Activated CD8-positive, alpha-beta T cell treated with anti-CD3 and anti-CD28 coated beads, Interleukin-2, amount 10 ng/mL, durations not matched to agents 7 days and 5 days (primary cell): ENCODE results near the gene PRSS57. TPM values are rescaled to one million over a fixed set of nuclear protein-coding genes. Genes with fewer than 3 reads are reported as not detected.

Source experiments
- ATAC-seq: fragments of 150-1000 bp; cut with Tn5 transposase; one replicate; pipeline ENCODE4 v1.10.0; 2021; ENCODE audit warnings: moderate library complexity
- CTCF ChIA-PET: fragments of 350-600 bp; sonication (Branson Sonifier 250); formaldehyde crosslinking; loops from one replicate; lab custom pipeline; 2021; ENCODE audit warnings: antibody characterized with exemption; lab: Charles Lee
- POLR2A ChIA-PET: fragments of 350-600 bp; sonication (Branson Sonifier 250); formaldehyde crosslinking; loops from one replicate; lab custom pipeline; 2021; ENCODE audit warnings: antibody characterized with exemption; lab: Charles Lee
- DNase-seq: peaks from one replicate; pipeline ENCODE4 v3.0.0-alpha.2; 2020
- H3K27ac Mint-ChIP-seq: one replicate; pipeline ENCODE4 v1.8.0; 2021; ENCODE audit warnings: mild to moderate bottlenecking, mixed read lengths
- H3K27me3 Mint-ChIP-seq: one replicate; pipeline ENCODE4 v1.8.0; 2021; ENCODE audit warnings: low read depth, mixed read lengths
- H3K36me3 Mint-ChIP-seq: one replicate; pipeline ENCODE4 v1.8.0; 2021; ENCODE audit warnings: low read depth, mixed read lengths
- H3K4me1 Mint-ChIP-seq: one replicate; pipeline ENCODE4 v1.8.0; 2021; ENCODE audit warnings: low read depth, mixed read lengths
- H3K4me3 Mint-ChIP-seq: one replicate; pipeline ENCODE4 v1.8.0; 2021; ENCODE audit warnings: mild to moderate bottlenecking, mixed read lengths
- H3K9me3 Mint-ChIP-seq: one replicate; pipeline ENCODE4 v1.8.0; 2022; ENCODE audit warnings: mixed read lengths; ENCODE audit not compliant: insufficient read depth
- total RNA-seq, 2 experiments: library from RNA; stranded (reverse); gene quantifications; one replicate each; pipeline ENCODE4 v1.2.3, GENCODE V29; 2021

The PRSS57 gene
- total RNA-seq, 2 experiments from 2014 or later = not detected

DNA sequence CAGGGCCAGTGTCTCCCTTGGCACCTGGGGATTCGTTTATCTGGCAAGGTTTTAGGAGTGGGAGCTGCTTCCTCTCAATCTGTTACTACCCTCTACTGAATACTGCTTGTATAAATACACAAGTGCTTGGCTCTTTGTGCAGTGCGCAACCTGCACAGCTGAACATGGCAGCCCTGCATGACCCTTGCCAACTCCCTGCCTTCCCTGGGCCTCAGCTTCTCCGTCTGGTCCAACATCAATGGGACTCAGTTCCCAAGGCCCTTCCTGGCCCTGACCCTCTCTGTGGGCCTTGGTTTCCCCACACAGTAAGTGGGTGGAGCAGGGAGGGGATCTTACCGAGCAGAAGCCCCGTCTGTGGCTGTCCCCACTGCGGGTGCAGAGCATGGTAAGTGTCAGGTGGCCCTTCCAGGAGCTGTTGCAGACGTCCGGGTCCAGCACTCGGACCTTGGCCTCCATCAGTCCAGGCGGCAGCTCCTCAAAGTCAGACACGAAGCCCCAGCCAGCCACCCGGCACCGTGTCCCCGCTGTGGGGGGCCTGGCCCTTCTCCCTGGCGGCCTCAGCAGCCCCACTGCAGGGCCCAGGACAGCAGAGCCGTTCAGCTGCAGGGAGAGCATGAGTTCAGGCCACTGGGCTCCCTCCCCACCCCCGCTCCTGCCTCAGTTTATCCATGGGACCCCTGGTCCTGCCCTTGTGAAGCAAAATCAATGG lies 8.5 kb downstream of the PRSS57 start:
- DNase-seq = no peak
- POLR2A ChIA-PET = no interaction called here
- Mint-ChIP-seq H3K27ac (no peak overlapping the region), H3K36me3 (no peaks in the 10 kb centered on the region), H3K9me3 (no peaks in the 10 kb centered on the region), H3K27me3 (no peaks in the 10 kb centered on the region), H3K4me3 (no peak overlapping the region), H3K4me1 (no peaks in the 10 kb centered on the region)
- CTCF ChIA-PET = no interaction called here
- no peak for ATAC-seq

DNA sequence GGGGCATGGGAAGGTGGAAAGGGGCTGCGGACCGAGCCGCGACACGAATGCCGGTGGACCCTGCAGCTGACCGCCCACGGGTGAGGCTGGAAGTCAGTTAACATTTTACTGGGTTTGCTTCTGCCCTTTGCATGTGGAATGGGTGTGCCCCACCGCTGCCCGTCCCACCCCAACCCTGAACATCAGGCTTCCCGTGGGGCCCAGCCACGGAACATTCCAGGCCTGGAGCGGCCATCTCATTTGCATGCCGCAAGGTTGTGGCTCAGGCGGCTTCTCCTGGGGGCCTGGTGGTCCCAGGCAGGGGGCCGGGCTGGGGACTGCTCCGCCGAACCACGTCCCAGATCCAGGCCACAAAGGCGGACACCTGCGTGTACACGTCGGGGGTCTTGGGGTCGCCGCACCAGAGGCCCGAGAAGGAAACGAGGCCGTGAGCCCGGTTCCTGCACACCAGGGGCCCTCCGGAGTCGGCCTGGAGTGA lies 9.8 kb downstream of the PRSS57 start:
- CTCF ChIA-PET = no interaction called here

DNA sequence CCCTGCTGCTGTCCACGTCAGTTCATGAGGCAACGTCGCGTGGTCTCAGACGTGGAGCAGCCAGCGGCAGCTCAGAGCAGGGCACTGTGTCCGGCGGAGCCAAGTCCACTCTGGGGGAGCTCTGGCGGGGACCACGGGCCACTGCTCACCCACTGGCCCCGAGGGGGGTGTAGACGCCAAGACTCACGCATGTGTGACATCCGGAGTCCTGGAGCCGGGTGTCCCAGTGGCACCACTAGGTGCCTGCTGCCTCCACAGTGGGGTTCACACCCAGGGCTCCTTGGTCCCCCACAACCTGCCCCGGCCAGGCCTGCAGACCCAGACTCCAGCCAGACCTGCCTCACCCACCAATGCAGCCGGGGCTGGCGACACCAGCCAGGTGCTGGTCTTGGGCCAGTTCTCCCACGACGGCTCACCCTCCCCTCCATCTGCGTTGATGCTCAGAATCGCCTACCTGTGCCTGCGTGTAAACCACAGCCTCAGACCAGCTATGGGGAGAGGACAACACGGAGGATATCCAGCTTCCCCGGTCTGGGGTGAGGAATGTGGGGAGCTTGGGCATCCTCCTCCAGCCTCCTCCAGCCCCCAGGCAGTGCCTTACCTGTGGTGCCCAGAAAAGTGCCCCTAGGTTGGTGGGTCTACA lies 12.5 kb downstream of the PRSS57 start:
- ChIA-PET CTCF (no interaction called here), POLR2A (no interaction called here)
- no peaks in the 10 kb centered on the region for H3K27me3 Mint-ChIP-seq
- ATAC-seq (no peak), DNase-seq (no peak)
- no peak overlapping the region for H3K27ac Mint-ChIP-seq
- H3K36me3 Mint-ChIP-seq = no peaks in the 10 kb centered on the region
- H3K4me1 Mint-ChIP-seq = peaks cover 9% of the 10 kb centered on the region
- no peaks in the 10 kb centered on the region for H3K9me3 Mint-ChIP-seq
- no peak overlapping the region for H3K4me3 Mint-ChIP-seq

More for the DNA sequence above, 9.8 kb downstream of the PRSS57 start:
- H3K4me1 Mint-ChIP-seq = peaks cover 6% of the 10 kb centered on the region
- no peaks in the 10 kb centered on the region for H3K27me3 Mint-ChIP-seq
- no peaks in the 10 kb centered on the region for H3K36me3 Mint-ChIP-seq
- H3K27ac Mint-ChIP-seq = no peak overlapping the region
- POLR2A ChIA-PET = no interaction called here
- H3K9me3 Mint-ChIP-seq = no peaks in the 10 kb centered on the region
- H3K4me3 Mint-ChIP-seq = no peak overlapping the region
- no peak for DNase-seq
- no peak for ATAC-seq

DNA sequence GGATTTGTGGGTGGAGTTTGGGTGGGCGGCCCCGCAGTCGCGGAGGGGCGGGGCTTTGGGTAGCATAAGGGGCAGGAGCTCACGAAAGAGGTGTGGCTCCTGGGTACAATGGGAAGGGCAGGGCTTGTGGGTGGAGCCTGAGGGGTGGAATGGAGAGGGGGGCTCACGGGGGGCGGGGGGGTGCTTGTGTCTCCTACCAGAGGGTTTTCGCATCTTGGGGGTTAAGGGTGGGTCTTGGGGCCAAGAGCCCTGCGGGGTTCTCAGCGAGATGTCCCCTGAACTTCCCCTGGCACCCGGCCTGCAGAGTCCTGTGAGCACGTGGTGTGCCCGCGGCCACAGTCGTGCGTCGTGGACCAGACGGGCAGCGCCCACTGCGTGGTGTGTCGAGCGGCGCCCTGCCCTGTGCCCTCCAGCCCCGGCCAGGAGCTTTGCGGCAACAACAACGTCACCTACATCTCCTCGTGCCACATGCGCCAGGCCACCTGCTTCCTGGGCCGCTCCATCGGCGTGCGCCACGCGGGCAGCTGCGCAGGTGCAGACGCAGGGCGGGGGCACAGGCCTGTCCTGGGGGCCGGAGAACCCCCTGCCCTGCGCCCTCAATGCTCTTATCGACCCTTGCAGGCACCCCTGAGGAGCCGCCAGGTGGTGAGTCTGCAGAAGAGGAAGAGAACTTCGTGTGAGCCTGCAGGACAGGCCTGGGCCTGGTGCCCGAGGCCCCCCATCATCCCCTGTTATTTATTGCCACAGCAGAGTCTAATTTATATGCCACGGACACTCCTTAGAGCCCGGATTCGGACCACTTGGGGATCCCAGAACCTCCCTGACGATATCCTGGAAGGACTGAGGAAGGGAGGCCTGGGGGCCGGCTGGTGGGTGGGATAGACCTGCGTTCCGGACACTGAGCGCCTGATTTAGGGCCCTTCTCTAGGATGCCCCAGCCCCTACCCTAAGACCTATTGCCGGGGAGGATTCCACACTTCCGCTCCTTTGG lies 13.9 kb downstream of the PRSS57 start:
- ChIA-PET POLR2A (no interaction called here), CTCF (interaction anchor here (0.9 to 2.3 kb wide), 3 partner anchors 23 to 70 kb away, joined by 3 to 6 read pairs (median 6); no protein-coding TSS in a partner anchor)
- DNase-seq = peak; percentile 92
- H3K4me3 Mint-ChIP-seq = peak overlapping the region; percentile 83
- H3K27ac Mint-ChIP-seq = peak overlapping the region; percentile 98
- H3K36me3 Mint-ChIP-seq = no peaks in the 10 kb centered on the region
- no peak for ATAC-seq
- no peaks in the 10 kb centered on the region for H3K9me3 Mint-ChIP-seq
- H3K4me1 Mint-ChIP-seq = peaks cover 9% of the 10 kb centered on the region
- peaks cover 3% of the 10 kb centered on the region for H3K27me3 Mint-ChIP-seq

DNA sequence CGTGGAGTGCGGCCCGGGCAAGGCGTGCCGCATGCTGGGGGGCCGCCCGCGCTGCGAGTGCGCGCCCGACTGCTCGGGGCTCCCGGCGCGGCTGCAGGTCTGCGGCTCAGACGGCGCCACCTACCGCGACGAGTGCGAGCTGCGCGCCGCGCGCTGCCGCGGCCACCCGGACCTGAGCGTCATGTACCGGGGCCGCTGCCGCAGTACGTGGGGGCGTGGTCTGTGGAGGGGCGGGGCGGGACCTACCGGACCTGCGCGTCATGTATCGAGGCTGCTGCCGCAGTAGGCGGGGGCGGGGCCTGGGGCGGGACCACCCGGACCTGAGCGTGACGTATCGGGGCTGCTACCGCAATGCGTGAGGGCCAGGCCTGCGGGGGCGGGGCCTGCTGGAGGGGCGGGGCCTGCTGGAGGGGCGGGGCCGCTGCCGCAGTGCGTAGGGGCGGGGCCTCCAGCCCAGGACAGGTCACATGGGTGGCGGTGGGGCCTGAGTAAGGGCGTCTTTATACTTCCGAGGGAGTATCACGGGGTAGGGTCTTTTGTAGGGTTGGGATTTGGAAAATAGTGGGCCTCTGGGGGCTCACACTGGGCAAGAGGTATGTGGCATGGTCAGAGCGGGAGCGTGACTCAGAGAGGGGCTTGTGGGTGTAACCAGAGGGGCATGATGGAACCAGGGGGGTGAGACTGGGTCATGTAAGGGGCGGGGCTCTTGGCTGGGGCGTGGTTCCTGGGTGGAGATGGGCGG lies 14.8 kb downstream of the PRSS57 start:
- Mint-ChIP-seq H3K27ac (peak overlapping the region; percentile 98), H3K9me3 (no peaks in the 10 kb centered on the region), H3K4me1 (peaks cover 9% of the 10 kb centered on the region), H3K4me3 (peak overlapping the region; percentile 83), H3K27me3 (peaks cover 8% of the 10 kb centered on the region), H3K36me3 (no peaks in the 10 kb centered on the region)
- ChIA-PET POLR2A (interaction anchor here (1.4 to 1.9 kb wide), 2 partner anchors 17 to 19 kb away, joined by 3 to 10 read pairs; partner anchors contain the start of gene RNF126), CTCF (interaction anchor here (0.9 to 2.3 kb wide), 4 partner anchors 24 to 69 kb away, joined by 3 to 6 read pairs (median 4); no protein-coding TSS in a partner anchor)
- peak; percentile 86 for ATAC-seq
- peak; percentile 100 for DNase-seq

DNA sequence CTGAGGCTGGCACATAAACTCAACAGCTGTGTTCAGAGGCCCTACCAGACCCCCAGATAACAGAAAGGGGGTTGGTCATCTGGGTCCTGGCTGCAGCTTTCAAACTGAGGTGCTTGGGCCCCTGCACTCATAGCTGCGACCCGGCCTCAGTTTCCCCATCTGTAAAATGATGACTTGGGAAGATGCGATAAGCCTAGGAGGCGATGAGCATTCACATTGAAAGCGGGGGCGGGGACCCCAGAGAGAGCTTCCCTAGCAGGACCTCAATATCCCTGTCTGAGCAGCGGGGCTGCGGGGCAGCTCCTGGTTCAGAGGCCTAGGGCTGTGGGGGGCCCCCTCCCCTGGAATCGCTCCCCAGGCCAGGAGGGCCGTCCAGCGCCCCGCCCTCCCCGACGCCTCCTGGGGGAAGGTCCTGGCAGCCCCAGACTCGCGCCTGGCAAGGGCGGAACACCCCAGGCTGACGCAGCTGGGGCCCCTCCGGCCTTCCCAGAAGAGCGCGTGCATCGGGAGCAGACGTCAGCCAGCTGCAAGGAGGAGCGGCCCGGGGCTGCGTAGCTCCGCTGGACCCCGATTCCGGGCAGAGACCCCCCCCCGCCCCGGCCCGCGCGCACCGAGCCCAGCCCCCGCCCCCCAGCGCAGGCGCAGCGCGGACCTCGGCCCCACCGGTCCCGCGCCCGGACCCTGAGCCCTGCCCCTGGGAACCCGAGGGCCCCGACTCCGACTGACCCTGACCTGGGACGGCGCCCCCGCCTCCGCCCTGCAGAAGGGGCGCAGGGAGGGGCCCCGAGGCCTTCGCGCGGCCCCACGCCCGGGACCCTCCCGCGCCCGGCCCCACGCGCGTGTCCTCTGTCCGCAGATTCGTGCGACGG lies 15.6 kb downstream of the PRSS57 start:
- ChIA-PET POLR2A (interaction anchor here (1.4 to 1.9 kb wide), 2 partner anchors 16 to 18 kb away, joined by 3 to 10 read pairs; partner anchors contain the start of gene RNF126), CTCF (interaction anchor here (0.6 to 2.3 kb wide), 4 partner anchors 16 to 68 kb away, joined by 3 to 6 read pairs (median 3); no protein-coding TSS in a partner anchor)
- Mint-ChIP-seq H3K9me3 (no peaks in the 10 kb centered on the region), H3K4me3 (peak overlapping the region; percentile 83), H3K4me1 (peaks cover 9% of the 10 kb centered on the region), H3K27ac (peak overlapping the region; percentile 43), H3K36me3 (no peaks in the 10 kb centered on the region), H3K27me3 (peaks cover 13% of the 10 kb centered on the region)
- DNase-seq (peak; percentile 34), ATAC-seq (peak; percentile 7)

DNA sequence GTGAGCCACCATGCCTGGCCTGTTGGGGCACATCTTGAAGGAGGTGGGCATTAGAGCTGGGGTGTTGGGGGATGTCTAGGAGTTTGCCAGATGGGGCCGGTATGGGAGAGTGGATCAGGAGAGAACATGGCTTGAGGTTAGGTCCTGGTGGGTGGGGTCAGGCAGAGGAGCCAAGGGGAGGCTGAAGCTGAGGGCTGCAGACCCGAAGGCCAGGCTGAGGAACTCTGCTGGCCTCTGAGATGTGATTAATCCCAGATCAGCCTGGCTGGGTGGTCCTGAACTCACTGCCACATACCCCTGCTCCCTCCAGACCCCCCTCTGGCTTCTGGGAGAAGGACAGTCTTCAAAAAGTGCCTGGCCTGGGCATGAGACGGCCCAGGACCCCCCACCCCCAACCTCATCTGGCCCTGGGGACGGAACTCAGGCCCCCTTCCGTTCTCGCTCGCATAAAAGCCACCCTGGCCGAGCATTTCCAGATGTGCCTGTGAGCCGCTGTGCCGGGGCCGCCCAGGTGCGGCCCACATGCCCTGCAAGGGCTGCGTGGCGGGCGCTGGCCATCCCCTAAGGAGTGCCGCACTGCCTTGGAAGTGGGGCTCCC lies 16.4 kb downstream of the PRSS57 start:
- POLR2A ChIA-PET = interaction anchor here (1.9 kb wide), 1 partner anchor 16 kb away, joined by 10 read pairs; the partner anchor contains the start of gene RNF126
- peak overlapping the region; percentile 20 for H3K27ac Mint-ChIP-seq

DNA sequence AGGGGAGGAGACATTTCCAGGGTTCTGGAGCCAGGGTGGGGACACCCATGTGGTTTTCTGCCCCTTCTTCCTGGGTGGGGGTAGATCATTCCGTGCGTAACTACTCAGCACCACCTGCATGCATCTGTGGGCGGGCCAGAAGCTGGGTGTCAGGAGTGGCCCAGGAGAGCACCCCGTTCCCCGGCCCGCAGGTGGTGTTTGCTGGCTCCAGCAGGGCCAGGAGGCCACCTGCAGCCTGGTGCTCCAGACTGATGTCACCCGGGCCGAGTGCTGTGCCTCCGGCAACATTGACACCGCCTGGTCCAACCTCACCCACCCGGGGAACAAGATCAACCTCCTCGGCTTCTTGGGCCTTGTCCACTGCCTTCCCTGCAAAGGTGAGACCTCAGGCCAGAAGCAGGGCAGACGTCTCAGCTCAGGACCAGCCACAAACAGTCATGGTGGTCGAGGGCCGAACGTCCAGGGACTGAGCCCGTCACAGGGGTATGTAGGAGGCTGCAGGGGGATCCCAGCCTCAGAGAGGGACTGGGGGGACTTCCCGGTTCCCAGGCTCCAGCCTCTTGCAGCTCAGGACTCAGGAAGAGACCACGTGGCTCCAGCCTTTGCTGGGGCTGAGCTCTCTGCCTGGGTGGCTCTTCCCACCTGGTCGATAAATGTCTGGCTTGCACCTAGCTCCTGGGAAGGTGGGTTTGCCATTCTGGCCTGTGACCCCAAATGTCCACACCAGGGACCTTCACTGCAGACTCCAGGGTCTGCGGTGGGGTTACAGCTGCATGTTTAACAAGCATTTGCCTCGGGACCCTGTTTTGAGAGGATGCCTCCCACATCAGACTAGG lies 17.4 kb downstream of the PRSS57 start:
- Mint-ChIP-seq H3K27me3 (peaks cover 17% of the 10 kb centered on the region), H3K4me1 (peaks cover 9% of the 10 kb centered on the region), H3K9me3 (no peaks in the 10 kb centered on the region), H3K36me3 (no peaks in the 10 kb centered on the region), H3K4me3 (no peak overlapping the region), H3K27ac (no peak overlapping the region)
- no peak for ATAC-seq
- CTCF ChIA-PET = interaction anchor here (1.5 kb wide), 1 partner anchor 56 kb away, joined by 6 read pairs; no protein-coding TSS in a partner anchor
- POLR2A ChIA-PET = interaction anchor here (0.6 to 0.7 kb wide), 2 partner anchors 59 to 106 kb away, joined by 3 read pairs; no protein-coding TSS in a partner anchor
- DNase-seq = no peak

More for the DNA sequence above, 16.4 kb downstream of the PRSS57 start:
- Mint-ChIP-seq H3K4me1 (peaks cover 9% of the 10 kb centered on the region), H3K9me3 (no peaks in the 10 kb centered on the region), H3K27me3 (peaks cover 15% of the 10 kb centered on the region), H3K4me3 (peak overlapping the region; percentile 67), H3K36me3 (no peaks in the 10 kb centered on the region)
- CTCF ChIA-PET = interaction anchor here (0.6 to 2.3 kb wide), 2 partner anchors 15 to 25 kb away, joined by 3 to 6 read pairs; no protein-coding TSS in a partner anchor
- no peak for ATAC-seq
- DNase-seq = no peak

DNA sequence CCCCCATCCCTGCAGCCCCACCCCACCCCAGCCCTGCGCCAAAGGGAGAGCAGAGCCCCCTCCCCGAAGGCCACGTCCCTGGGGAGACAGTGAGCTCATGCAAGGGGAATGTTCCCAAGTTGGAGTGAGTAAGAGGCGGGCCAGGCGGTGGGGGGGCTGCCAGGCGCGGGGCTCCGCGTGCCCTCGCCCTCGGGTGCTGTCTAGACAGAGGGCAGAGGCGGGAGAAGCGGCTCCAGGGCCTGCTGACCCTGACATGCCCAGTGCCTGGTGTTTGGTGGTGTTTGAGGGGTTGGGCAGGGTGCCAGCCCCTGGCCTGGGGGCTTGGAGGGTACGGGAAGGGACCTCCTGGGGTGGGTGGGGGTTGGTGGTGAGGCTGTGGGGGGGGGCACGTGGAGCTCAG lies 18.1 kb downstream of the PRSS57 start:
- H3K9me3 Mint-ChIP-seq = no peaks in the 10 kb centered on the region
- peaks cover 9% of the 10 kb centered on the region for H3K4me1 Mint-ChIP-seq
- DNase-seq = no peak
- ATAC-seq = no peak
- ChIA-PET CTCF (interaction anchor here (1.5 kb wide), 1 partner anchor 57 kb away, joined by 6 read pairs; no protein-coding TSS in a partner anchor), POLR2A (no interaction called here)
- no peak overlapping the region for H3K27ac Mint-ChIP-seq
- peaks cover 17% of the 10 kb centered on the region for H3K27me3 Mint-ChIP-seq
- no peak overlapping the region for H3K4me3 Mint-ChIP-seq
- no peaks in the 10 kb centered on the region for H3K36me3 Mint-ChIP-seq
